Body of pancreas (tissue), 4 donors: ENCODE data around the gene THBD.

Source experiments
- POLR2A ChIP-seq, 3 donors: fragments of 450-650 bp; IDR thresholded peaks; one replicate each; pipeline ENCODE4 v1.6.1; 2016; ENCODE audit warnings: antibody characterized with exemption in 3 of 3, mild to moderate bottlenecking in 2 of 3
- TF ChIP-seq, protein P1 (sequence below), 7 experiments: fragments of 450-650 bp in 4 of 7; fragments of 200-600 bp in 3 of 7; sonication (generic) in 3 of 7; IDR thresholded peaks; one replicate each; pipeline ENCODE4 v1.5.1; 2016 to 2019; ENCODE audit warnings: antibody characterized with exemption in 7 of 7

DNA sequence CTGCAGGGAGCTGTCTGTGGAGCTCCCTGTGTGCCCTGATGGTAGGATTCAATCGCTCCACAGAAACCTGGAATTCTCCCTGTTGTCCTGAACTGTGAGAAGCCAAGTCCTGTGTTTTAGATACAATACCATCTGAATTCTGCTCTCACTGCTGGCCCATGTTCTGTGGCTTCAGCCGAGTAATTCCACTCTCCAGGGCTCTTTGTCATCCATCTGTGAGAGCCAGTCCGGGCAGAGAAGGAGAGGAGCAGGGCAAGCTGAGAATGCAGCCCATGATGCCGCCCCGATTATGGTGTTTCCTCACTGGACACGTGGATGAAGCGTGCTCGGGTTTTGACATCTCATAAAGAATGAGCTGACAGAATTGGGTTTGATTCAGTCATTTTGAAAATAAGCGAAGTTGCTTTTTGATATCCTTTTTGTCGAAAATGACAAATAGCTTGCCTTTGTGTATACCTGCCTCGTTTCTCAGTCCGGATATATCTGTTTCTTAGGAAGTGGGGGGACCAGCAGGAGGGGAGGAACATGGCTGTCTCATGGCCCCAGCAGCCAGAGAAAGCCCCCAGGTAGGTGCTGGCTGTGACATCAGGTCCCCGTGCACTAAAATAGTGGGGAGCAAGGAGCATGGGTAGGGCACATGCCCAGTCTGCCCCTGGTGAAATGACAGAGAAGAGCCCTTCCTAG lies 44.9 kb upstream of the THBD start:
- TF ChIP-seq, protein P1, sequence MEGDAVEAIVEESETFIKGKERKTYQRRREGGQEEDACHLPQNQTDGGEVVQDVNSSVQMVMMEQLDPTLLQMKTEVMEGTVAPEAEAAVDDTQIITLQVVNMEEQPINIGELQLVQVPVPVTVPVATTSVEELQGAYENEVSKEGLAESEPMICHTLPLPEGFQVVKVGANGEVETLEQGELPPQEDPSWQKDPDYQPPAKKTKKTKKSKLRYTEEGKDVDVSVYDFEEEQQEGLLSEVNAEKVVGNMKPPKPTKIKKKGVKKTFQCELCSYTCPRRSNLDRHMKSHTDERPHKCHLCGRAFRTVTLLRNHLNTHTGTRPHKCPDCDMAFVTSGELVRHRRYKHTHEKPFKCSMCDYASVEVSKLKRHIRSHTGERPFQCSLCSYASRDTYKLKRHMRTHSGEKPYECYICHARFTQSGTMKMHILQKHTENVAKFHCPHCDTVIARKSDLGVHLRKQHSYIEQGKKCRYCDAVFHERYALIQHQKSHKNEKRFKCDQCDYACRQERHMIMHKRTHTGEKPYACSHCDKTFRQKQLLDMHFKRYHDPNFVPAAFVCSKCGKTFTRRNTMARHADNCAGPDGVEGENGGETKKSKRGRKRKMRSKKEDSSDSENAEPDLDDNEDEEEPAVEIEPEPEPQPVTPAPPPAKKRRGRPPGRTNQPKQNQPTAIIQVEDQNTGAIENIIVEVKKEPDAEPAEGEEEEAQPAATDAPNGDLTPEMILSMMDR (IDR thresholded peaks at IDR 0.05) = no peak
- TF ChIP-seq POLR2A (IDR thresholded peaks at IDR 0.05) = no peak
